ENCODE measurements around the gene INAFM2.

DNA sequence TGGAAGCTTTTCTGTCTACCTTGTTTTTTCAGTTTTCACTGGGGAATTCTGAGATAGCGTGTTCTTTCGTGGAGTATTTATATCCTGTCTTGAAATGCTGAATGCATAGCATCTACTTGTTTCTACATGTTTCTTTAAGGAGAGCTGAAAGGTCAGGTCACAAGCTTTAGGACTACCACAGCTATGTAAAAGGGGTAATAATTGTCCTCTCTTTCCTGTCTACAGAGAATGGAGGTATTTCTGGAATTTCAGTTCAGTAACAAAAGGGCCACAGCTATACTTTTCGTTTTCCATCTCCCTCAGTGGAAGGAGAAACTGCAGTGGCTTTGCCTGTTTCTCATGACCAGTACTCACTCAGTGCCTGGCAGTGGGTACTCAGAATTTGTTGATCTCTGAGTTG is 4.7 kb downstream of the INAFM2 start:
- TF ChIP-seq HDGF (IDR thresholded peaks at IDR 0.05; ENCODE audit: borderline replicate concordance) (no peak), SUZ12 (IDR thresholded peaks at IDR 0.05) (no peak), ELF4 (IDR thresholded peaks at IDR 0.05) (no peak), BHLHE40 (IDR thresholded peaks at IDR 0.05; ENCODE audit: borderline replicate concordance) (no peak), FOXM1 (IDR thresholded peaks at IDR 0.05; ENCODE audit: borderline replicate concordance) (no peak), FOXK2 (IDR thresholded peaks at IDR 0.05) (no peak), SP1 (IDR thresholded peaks at IDR 0.05) (no peak), CTBP1 (IDR thresholded peaks at IDR 0.05; ENCODE audit: borderline replicate concordance) (no peak), FOXA1 (IDR thresholded peaks at IDR 0.05) (no peak)

All from HEK293T (cell line).